ENCODE results near the gene KCNMA1.

The KCNMA1 gene

DNA sequence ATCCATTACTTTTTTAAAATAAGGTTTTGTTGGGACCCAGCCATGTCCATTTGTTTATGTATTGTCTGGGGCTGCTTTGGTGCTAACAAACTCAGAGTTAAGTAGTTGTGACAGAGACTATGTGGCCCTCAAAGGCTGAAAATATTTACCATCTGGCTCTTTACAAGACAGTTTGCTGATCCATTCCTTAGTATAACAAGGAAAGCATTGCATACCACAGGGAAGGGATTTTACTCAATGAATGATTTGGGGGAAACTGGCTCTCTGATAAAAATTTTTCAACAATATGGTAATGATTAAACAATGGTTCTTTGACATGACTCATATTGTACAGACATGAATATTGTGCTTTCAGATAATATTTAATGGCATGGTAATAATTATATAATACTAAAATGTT, 738.1 kb downstream of the KCNMA1 start:
- no peak for DNase-seq

DNA sequence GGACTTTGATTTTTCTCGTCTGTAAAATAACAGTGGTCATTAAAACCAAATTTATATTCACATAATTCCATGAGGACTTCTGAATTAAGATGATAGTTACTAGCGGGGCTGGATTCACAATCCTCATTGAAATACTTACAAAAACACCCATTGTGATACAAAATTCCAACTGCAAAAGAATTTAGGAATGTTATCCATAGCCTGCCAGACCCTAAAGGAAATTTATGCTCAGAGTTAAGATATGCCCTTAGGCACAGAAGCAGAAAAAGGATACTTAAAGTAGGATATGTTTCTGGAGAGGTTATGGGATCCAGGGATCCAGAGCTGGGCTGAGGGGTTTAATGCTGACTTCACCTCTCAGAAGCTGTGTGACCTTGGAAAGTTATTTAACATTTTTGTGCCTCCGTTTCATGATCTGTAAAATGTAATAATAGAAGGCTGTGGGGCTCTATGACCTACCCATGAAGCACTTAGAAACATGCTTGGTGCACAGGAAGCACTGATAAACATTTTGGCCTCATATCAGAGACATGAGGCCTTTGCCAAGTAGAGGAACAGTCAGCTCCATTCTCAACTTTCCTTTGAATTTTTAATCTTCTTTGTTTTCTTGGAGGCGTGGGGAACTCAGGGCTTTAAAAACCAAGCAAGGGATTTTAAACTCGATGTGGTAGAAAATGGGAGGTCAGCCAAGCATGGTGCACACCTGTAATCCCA, 744.7 kb downstream of the KCNMA1 start:
- no peak for DNase-seq

DNA sequence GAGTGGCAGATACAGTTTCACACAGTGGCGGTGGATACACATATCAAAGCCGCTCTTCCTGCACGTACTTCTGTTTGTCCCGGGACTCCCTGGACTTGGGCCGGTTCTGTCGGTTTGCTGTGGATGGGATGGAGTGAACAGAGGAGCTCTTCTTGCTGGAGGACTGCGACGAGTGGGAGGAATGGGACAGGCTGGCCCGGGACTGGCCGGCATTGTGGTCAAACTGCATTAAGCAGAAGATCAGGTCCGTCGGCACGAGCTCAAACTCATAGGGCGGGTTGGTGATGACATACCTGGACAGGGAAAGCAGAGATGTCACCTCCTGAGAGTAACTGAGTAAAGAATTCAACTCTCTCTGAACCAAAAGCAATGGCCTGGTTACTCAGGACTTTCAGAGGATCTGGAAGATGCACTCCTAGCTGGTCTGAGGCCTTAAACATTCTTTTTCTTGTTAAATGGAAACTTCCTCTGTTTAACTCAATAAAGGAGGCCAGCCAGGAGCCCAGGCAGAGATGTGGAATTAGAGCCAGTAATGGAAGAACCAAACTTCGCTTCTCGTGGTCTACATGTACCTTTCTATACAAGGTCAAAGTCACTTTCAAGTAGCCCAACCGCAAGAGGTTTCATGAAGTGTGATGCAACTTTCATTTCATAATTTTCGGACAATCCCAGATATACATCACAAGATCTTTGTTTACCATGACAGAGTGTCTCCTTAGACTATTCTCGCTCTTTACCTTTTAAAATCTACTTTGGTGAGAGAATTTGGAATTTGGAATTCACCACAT, 750.2 kb downstream of the KCNMA1 start:
- DNase-seq, result no peak

DNA sequence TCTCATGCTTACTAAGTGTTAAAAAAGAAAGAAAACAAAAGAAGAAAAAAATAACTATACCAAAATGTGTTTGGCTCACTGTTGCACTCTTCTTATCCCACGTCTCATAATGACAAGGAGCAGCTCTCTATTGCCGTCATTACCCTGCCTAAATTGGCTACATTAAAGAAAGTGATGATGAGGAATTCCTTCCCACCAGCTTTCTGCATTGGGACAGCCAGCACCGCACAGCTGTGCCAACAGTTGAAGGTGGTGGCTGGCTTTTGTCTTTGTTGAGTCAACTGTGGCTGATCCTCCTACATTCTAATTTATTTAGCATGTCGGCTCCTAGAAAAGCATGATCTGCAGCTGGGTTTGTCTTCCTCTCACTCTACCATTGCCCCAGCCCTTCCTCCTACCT, 751.8 kb downstream of the KCNMA1 start:
- no peak for DNase-seq

DNA sequence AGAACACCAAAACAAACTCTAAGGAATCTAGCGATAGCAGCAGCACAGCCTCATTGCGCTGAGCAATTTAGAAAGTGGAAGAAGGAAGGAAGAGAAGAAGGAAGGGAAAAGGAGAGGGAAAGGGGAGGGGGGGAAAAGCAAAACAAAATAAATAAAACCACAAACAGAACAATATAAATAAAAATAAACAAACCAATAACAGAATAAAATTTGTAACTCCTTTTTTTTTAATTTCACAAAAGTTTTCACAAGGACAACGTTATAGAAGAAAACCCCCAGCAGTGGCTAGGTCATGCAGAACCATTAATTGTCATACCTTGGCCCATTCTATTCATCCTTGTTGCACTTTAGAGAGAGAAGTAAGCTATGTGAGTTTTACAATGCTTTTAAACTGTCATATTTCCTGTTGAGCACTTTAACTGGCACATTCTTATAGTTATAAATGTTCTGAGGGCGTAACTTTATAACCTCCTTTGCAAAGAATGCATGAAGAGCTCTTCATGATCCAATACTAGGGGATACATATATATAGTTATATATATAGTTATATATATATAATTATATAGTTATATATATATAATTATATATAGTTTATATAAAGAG, 752.8 kb downstream of the KCNMA1 start:
- DNase-seq, result no peak

DNA sequence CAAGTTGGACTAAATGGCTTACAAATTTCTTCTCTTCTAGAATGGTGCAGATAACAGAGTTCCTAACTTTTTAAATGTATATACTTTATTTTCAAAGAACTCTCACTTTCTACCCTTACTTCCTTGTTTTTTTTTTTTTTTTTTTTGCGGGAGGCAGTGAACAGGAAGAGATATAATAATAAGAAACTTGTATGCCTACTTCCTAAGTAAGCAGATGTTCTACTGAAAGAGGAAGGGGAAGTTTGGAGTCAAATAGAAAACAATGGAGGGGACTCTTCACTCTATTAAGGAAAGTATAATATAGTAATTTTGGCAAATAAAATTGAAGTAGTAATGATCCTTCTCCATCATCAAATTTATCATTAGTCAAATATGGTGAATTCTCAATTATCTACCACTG, 754.0 kb downstream of the KCNMA1 start:
- DNase-seq, result no peak

DNA sequence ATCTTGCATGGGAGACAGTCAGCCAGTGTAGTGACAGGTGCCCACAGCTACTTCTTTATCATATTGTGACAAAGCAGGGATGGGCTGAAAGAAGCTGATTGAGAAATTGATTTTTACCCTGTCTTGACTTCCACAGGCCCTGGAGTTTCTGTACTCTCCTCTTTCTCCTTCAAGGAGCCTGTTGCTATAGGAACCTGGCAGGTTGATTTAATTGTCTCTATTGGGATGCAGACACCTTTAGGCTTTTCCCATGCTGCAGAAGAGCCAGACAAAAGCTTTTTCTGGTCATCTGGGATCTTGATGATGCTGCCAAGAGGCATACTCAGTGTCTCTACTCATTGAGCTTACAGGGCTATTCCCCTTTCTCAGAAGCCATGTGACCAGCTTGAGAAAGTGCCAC, 754.8 kb downstream of the KCNMA1 start:
- no peak for DNase-seq

DNA sequence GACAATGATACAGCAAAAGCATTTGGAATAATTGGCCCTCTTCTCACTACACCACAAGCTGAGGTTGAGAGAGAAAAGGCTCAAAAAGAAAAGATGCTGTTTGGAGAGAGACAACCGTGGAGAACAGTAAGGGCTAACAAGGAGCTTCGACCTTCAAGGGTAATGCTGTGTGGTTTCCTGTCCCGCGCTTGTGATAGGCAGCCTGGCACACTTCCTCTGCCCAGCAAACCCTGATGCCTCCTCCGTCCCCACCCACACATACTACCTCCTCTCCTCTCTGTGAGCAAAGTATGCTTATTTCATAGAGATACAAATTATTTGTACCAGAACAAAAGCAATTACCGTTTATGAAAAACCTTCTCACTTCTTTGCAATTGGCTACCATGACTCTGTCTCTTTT, 755.4 kb downstream of the KCNMA1 start:
- DNase-seq, result no peak

DNA sequence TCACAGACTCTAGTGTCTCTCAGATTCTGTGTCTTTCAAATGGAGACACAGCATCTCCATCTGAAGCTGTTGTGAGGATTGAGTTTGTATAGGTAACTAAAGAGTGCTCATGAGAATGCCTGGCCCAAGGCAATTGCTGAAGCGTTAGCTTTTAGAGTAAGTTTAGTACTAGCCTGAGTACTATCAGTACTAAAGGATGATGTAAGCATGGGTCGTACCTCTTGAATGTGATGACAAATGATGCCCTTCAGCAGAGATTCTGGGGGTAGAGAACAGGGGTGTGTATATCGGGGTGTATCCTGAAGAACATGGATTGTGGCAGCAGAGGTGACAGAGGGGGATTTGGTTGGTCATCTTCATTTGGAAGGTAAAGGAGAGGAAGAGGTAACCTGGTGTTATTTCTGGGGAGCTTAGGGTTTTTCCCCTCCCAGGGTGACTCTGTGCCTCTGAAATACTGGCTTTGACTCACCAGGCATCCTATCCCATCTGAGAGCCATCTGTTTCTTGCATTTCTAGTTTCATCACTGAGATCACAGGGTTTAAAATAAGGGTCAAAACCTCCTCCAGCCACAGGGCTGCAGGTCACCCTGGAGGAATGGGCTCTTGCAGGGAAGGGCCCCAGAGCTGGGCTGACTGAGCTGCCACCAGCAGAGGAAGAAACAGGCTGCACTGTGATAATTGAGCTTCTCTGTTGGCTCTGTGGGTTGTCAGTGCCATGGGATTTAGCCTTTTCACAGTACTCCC, 756.0 kb downstream of the KCNMA1 start:
- DNase-seq, result no peak

DNA sequence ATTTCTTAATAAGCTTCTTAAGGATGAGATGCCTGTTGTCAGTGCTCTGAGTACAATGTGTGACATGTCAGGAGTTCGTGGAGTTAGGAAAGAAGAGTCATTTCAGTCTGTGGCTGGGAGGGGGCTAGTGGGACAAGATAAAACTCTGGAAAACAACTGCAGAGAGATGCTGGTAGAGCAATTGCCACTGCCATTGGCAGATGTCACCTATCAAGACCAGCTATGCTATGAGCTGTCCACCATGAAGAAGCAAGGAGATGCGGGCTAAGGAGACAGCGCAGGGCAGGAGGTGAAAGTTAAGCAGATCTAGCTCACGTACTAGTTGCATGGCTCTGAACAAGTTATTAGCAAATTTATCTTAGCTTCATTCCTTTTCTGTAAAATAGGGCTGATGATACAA, 756.7 kb downstream of the KCNMA1 start:
- no peak for DNase-seq

DNA sequence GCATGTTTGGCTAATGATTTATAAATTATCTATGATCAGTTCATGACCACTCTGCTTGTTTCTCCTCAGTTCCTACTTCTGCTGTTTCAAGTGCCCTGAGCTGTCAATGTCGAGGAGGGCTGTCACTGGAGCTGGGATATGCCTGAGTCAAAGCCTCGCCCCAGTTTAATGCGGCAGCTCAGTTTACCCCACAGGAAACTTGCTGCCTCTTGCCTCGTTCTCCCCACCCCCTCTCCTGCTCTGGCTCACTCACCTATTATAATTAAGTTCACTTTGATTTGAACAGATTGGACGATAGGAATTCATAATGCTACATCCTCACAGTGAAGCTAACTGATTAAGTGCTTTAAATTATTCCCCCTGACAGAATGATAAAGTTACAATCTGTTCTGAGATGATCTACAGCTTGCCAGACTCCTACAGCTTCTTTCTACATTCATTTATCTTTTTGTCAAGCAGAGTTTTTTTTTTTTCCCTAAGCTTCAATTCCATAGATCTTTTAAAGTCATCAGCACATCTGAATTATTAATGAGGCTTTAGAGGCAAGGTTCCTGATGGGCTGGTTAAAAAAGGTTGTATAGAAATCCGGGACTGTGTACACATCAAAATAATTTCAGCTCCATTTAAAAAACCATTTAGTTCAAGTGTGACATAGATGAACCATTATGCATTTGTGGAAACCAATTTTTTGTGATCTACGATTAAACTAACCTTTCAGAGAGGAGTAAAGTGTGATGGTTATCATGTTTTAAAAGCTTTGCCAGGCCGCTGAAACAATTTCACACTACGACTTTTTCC, 758.3 kb downstream of the KCNMA1 start:
- no peak for DNase-seq

DNA sequence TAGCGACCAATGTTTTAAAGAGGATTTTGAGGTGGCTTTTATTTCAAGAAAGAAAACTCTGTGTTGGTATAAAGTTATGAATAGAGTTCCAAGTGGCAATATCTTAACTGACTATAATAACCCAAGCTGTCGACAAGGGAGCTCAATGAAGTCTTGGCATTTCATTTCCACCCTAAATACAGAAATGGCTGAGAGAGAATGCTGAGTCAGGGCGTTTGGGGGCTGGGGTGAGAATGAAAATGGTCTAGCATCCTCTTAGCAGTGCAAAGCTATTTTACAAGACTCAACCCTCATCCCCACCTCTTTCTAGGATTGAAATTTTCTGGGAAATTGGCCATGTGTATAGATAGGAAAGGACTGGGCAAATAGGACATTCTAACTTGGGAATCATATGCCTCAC, 759.1 kb downstream of the KCNMA1 start:
- no peak for DNase-seq

DNA sequence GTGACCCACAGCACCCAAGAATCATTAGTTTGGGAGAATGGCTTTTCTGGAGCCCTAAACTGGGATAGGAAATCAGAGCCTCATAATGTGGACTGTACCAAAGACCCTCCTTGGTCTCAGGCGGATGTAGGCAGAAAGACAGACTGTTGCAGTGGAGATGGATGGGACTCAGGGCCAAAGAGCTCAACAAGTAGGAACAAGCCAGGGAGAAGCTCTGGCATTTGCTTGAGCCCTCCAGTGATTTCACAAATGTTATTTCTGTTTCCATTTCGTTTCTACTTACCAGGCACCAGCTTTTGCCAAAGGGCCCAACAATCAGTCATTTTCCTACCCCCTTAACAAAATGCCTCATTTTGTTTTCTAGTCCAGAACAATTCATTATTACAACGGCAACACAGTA, 762.7 kb downstream of the KCNMA1 start:
- no peak for DNase-seq

DNA sequence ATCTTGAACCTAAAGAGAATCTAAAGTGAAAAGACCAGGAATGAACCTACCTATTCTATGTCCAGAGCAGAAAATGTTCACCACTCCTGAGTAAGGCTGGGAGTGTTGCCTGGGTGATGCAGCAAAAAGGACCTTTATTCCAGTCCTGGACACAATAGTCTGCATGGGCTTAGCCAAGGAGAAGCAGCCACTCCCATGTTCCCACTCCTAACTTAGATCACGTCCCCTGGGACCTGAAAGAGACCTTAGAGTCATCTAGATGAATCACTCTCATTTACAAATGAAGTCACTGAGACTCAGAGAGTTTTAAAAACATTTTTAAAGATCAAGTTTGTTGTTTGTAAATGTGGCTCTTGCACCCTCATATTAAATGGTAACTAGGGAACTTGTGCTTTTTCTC, 763.4 kb downstream of the KCNMA1 start:
- DNase-seq, result no peak

DNA sequence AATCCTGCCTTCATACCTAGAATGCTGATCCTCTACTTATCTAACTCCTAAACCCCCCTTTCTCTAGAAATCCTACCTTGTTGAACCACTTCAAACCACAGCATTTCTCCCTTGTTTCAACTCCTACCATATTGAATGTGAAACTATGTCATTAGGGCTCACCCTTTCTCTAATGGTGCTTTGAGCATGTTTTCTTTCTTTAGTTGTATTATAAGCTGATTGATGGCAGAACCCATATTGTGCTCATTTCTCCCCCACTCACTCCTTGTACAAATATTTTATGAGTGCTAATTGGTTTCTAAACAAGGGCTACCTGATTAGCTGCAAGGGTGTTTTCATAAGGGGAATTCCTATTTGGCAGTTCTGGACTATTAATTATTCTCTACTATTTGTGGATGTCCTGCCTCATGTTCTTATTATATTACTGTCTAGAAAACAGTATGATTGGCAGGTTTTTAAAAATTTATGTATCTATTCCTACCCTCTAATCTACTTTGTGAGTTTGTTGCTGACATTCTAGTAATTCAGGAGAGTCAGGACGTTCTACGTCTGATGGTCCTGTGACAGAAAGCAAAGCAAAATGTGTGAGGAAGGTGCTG, 765.8 kb downstream of the KCNMA1 start:
- no peak for DNase-seq

DNA sequence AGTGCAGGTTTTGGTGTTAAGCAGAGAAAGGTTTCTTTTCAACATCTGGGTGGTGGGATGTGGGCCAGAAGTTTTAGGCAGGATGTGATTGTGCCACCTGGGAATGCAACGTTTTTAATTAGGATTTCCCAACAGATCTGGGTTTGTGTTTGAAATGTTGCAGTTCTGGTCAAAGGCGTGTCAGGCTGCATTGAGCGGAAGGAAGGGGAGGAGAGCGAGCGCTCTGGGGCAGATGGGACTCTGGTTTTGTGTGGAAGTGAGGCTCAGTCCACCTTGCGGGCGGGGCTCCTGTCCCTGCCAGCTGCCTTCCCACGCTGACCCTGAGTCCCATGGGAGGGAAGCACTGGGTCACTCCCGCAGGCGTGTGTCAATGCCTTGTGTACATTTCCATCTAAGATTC, 767.7 kb downstream of the KCNMA1 start:
- DNase-seq, result no peak

DNA sequence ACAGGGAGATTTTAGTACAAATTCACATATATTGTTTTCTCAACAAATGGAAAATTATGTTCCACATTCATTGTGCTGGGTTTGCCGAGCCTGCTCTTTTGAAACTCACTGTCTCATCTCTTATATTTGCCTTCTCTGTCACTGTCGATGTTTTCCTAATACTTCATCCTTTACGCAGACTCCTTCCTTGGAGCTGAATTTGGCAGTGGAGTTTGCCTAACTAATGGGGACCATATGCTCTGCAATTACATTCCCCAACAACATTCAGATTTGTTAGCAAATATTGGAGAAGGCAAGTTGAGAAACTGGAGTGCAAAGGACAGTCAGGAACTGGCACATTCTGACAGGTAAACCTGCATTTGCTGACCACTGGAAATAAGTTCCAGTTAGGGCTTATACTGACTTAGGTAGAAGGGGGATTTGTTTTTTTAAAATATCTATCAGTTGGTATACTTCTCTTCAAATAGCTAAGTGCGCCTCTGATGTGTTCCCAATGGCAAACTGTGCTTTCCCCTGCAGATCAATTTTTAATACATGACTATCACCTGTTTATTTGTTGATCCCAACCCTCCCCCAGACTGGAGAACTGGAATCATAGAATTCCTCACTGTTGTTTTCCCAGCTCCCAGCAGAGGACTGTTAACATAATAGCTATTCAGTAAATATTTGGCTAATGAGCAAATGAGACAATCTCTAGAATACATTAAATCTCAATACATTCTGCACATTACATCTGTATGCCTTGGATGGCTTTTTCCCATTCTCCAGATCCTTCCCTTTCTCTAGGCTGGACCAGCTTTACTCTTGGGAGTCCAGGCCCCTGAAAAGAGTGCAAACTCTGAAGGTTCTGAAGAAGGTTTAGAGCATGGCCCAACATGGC, 769.3 kb downstream of the KCNMA1 start:
- DNase-seq, result no peak

DNA sequence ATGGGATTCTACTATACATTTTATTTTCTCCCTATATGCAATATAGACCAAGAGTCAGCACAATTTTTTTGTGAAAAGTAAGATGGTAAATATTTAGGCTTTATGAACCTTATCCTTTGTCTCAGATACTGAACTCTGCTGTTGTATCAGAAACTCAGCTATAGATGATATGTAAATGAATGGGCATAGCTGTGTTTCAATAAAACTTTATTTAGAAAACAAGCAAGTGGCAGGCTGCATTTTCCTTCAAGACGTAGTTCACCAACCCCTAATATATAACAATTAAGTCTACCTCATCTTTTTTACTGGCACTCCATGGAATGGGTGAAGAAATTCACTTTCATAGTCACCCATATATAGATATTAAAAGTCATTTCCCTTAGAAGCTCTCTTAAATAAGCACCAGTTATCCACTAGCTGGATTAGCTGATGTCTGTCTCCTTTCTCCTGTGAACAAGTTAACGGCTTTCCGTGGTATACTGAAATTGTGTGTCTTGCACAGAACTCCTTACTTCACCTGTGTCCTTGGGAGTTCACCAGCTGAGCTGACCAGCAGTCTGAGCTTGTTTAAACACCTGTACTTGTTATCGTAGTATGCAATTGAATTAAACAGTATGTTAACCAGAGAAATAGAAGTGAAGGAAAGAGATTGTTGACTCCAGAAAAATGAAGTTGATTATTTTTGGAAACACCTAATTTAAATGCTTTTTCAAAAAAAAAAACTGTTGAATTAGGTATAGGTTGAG, 770.6 kb downstream of the KCNMA1 start:
- no peak for DNase-seq

DNA sequence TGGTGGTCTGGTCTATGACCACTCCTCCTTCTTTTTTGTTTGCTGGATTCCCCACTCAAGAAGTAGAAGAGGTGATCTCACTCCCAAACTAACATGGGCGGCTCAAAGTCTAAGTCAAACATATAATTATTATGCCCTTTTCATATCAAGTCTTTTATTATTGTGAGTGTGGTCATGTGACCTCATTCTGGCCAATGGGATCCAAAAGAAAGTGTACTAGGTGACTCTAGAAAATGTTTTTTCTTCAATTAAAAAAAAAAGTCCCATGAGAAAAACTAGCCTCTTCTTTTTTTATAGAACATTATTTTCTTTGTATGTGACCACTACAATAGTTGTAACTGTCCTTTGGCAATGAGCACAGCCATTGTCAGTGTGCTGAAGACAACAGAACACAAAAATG, 772.7 kb downstream of the KCNMA1 start:
- DNase-seq, result no peak

DNA sequence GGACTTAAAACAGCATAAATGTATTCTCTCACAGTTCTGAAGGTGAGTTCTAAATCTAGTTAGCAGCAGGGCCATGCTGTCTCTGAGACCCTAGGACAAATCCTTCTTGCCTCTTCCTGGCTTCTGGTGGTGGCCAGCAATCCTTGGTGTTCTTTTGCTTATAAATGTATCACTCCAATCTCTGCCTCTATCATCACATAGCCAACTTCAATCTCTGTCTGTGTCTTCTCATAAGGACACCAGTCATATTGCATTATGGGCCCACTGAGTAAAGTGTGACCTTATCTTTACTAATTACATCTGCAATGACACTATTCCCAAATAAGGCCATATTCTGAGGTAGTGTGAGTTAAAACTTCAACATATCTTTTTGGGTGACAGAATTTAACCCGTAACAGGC, 778.9 kb downstream of the KCNMA1 start:
- no peak for DNase-seq
